Measurements from ENCODE around the gene AEBP1.
A peak's percentile ranks its signal among the peaks of the same experiment; 100 is the strongest.

Gene AEBP1

GRCh38 chr7:44072364-44073231 is 31.5 kb upstream of the AEBP1 start:
- TF ChIP-seq, protein P1, sequence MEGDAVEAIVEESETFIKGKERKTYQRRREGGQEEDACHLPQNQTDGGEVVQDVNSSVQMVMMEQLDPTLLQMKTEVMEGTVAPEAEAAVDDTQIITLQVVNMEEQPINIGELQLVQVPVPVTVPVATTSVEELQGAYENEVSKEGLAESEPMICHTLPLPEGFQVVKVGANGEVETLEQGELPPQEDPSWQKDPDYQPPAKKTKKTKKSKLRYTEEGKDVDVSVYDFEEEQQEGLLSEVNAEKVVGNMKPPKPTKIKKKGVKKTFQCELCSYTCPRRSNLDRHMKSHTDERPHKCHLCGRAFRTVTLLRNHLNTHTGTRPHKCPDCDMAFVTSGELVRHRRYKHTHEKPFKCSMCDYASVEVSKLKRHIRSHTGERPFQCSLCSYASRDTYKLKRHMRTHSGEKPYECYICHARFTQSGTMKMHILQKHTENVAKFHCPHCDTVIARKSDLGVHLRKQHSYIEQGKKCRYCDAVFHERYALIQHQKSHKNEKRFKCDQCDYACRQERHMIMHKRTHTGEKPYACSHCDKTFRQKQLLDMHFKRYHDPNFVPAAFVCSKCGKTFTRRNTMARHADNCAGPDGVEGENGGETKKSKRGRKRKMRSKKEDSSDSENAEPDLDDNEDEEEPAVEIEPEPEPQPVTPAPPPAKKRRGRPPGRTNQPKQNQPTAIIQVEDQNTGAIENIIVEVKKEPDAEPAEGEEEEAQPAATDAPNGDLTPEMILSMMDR (IDR thresholded peaks at IDR 0.05; ENCODE audit: unreplicated experiment in 3 of 3), result peak; percentile 58 to 65 (median 62)
- Mint-ChIP-seq H3K27me3 (ENCODE audit: low read depth) (no peaks in the 10 kb centered on the region), H3K9me3 (no peaks in the 10 kb centered on the region), H3K27ac (peak overlapping the region in 2 of 3 experiments; percentile 50 to 69), H3K36me3 (ENCODE audit: low read depth) (peaks cover 23% of the 10 kb centered on the region), H3K4me1 (peaks cover 5% of the 10 kb centered on the region), H3K4me3 (no peak overlapping the region)

GRCh38 chr7:44073664-44074348 is 30.3 kb upstream of the AEBP1 start:
- Mint-ChIP-seq H3K27ac (no peak overlapping the region), H3K36me3 (ENCODE audit: low read depth) (peaks cover 33% of the 10 kb centered on the region), H3K27me3 (ENCODE audit: low read depth) (no peaks in the 10 kb centered on the region), H3K9me3 (no peaks in the 10 kb centered on the region), H3K4me1 (peaks cover 9% of the 10 kb centered on the region), H3K4me3 (no peak overlapping the region)
- TF ChIP-seq, protein P1 (IDR thresholded peaks at IDR 0.05; ENCODE audit: unreplicated experiment in 3 of 3), result no peak

DNA sequence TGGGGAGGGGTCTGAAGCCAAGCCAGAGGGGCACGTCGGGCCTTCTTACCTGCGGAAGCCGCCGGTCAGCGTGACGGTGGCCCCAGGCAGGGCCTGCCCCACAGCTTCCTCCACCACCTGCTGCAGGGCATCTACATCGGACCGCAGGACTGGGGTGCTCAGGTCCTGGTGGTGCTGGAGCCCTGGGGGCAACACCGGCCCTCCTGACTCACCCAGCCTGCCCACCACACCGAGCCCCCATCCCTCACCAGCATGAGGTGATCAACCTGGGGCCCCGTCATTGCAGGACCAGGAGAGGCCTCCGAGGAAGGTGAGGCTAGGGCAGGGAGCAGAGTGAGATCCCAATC is 29.8 kb upstream of the AEBP1 start:
- TF ChIP-seq, protein P1 (IDR thresholded peaks at IDR 0.05; ENCODE audit: unreplicated experiment in 3 of 3), result no peak
- Mint-ChIP-seq H3K9me3 (no peaks in the 10 kb centered on the region), H3K27ac (no peak overlapping the region), H3K27me3 (ENCODE audit: low read depth) (no peaks in the 10 kb centered on the region), H3K4me3 (no peak overlapping the region), H3K4me1 (peaks cover 9% of the 10 kb centered on the region), H3K36me3 (ENCODE audit: low read depth) (peaks cover 33% of the 10 kb centered on the region)

DNA sequence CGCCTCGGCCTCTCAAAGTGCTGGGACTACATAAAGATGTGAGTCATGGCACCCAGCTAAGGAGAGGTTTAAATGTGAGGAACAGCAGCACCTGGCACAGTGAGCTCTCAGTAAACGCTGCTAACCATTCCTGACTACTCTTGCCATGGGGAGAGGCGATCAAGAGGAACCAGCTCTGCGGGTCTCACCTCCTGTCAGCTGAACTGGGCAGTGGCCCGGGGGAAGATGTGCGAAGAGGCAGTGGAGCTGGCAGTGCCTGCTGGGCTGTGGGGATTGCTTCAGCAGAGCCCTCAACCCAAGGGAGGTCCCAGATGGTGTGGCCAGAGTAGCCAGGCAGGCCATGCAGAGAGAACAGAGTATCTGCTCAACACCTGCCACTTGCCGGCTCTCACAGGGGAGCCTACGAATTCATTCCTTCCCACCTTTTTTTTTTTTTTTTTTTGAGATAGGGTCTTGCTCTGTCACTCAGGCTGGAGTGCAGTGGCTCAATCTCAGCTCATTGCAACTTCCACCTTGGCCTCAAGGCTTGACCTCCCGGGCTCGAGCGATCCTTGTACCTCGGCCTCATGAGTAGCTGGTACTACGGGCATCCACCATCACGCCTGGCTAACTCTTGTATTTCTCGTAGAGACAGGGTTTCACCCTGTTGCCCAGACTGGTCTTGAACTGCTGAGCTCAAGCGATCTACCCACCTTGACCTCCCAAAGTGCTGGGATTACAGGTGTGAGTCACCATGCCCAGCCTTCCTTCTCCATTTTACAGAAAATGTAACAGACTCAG is 28.7 kb upstream of the AEBP1 start:
- H3K4me3 Mint-ChIP-seq, result no peak overlapping the region
- H3K4me1 Mint-ChIP-seq, result peaks cover 9% of the 10 kb centered on the region
- no peak overlapping the region for H3K27ac Mint-ChIP-seq
- peaks cover 33% of the 10 kb centered on the region for H3K36me3 Mint-ChIP-seq (ENCODE audit: low read depth)
- H3K9me3 Mint-ChIP-seq, result no peaks in the 10 kb centered on the region
- TF ChIP-seq, protein P1 (IDR thresholded peaks at IDR 0.05; ENCODE audit: unreplicated experiment in 3 of 3), result no peak
- no peaks in the 10 kb centered on the region for H3K27me3 Mint-ChIP-seq (ENCODE audit: low read depth)

DNA sequence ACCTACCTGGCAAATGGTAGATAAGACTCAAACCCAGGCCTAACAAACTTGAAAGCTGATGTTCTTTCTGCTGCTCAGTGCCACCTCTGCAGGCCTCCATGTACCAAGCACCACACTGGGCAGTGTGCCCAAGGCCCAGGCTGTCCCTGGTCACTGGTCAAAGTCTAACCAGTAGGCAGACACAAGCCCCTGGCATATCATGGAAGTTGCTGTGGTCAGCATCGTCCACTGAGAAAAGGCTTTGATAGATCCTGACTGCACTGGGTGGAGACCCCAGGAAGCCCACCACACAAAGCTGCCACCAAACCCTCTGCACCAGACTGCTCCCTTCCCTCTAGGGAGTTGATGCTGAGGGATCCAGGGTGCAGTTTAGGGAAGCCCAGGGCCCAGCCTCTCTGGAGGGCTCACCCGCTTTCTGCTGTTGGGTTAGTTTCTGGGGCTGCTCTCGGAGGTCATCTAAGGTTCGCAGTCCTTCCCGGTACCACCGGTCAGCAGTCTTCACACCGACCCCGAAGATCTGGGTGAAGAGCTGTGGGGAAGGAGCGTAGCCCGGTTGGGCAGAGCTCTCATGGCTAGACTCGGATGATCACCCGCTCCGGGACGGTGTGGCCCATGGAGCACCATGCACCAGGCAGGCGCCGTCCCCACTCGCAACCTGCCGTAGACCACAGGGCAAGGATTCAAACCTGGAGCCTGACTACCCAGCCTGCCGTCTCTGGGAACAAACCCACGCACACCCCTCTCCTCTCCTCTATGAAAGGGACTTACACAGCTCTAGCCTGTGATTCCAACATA is 27.8 kb upstream of the AEBP1 start:
- TF ChIP-seq, protein P1 (IDR thresholded peaks at IDR 0.05; ENCODE audit: unreplicated experiment in 3 of 3), result no peak
- Mint-ChIP-seq H3K27me3 (ENCODE audit: low read depth) (no peaks in the 10 kb centered on the region), H3K4me3 (no peak overlapping the region), H3K27ac (peak overlapping the region in 1 of 3 experiments; percentile 98), H3K9me3 (no peaks in the 10 kb centered on the region), H3K4me1 (peaks cover 15% of the 10 kb centered on the region), H3K36me3 (ENCODE audit: low read depth) (peaks cover 33% of the 10 kb centered on the region)
